GM12878 (cell line): ENCODE results near the gene SVOP. TPM values are rescaled to one million over a fixed set of nuclear protein-coding genes. Genes with fewer than 3 reads are reported as not detected.

Experiments
- ATAC-seq: fragments of 200-7000 bp; cut with Tn5 transposase; 3 replicates; pipeline ENCODE4 v1.9.1; 2020; ENCODE audit warnings: mild to moderate bottlenecking, moderate library complexity
- BruUV-seq: library from RNA; stranded (reverse); fragments of 400-500 nt; replicated peaks from 2 replicates; lab custom pipeline; 2021; lab: Mats Ljungman, UMichigan
- CTCF ChIA-PET: fragments of 300-600 bp; sonication (Branson Sonifier 250); formaldehyde crosslinking; extraction: SDS; loops from one replicate; lab custom pipeline; 2021; ENCODE audit warnings: inconsistent platforms; lab: Yijun Ruan, JAX
- POLR2A ChIA-PET: fragments of 350-600 bp; formaldehyde crosslinking; extraction: SDS; loops from one replicate; lab custom pipeline; 2021; ENCODE audit warnings: inconsistent platforms; lab: Charles Lee
- RAD21 ChIA-PET: fragments of 300-600 bp; sonication (Branson Sonifier 250); formaldehyde crosslinking; loops from one replicate; lab custom pipeline; 2023; ENCODE audit warnings: antibody characterized with exemption; ENCODE audit not compliant: unreplicated experiment; lab: Charles Lee
- SMC1A ChIA-PET: fragments of 300-600 bp; sonication (Branson Sonifier 250); formaldehyde crosslinking; loops from one replicate; lab custom pipeline; 2023; ENCODE audit not compliant: unreplicated experiment, uncharacterized antibody; lab: Charles Lee
- DNase-seq: peaks from one replicate; pipeline ENCODE4 v3.0.0-alpha.2; 2011; ENCODE audit warnings: low read depth, low spot score
- FAIRE-seq: peaks from 3 replicates; lab custom pipeline; 2011; peaks lifted over from hg19 to GRCh38; lab: Jason Lieb, UNC
- H2AFZ ChIP-seq: 2 replicates; pipeline ENCODE4 v1.6.0; 2011; ENCODE audit warnings: low read depth, low read length, control low read depth; ENCODE audit not compliant: control insufficient read depth
- H3K27ac ChIP-seq: 2 replicates; pipeline ENCODE4 v1.5.1; 2011; ENCODE audit warnings: control low read depth; ENCODE audit not compliant: control insufficient read depth, insufficient read depth
- H3K27me3 ChIP-seq, 2 experiments: replicated peaks in 1 of 2; 2 replicates each; pipeline versions ENCODE4 v1.6.0 to v1.6.1; 2011; ENCODE audit warnings: low read length in 1 of 2; ENCODE audit not compliant: control insufficient read depth in 2 of 2, insufficient read depth in 2 of 2
- H3K36me3 ChIP-seq, 2 experiments: 2 replicates each; pipeline ENCODE4 v1.5.1; 2011; ENCODE audit warnings: low read length in 1 of 2; ENCODE audit not compliant: control insufficient read depth in 2 of 2, insufficient read depth in 2 of 2
- H3K4me1 ChIP-seq: 2 replicates; pipeline ENCODE4 v1.6.1; 2011; ENCODE audit warnings: mild to moderate bottlenecking, low read length, moderate library complexity, mixed read lengths; ENCODE audit not compliant: control insufficient read depth, insufficient read depth
- H3K4me2 ChIP-seq: 2 replicates; pipeline ENCODE4 v1.6.0; 2011; ENCODE audit warnings: control low read depth; ENCODE audit not compliant: control insufficient read depth, insufficient read depth
- H3K4me3 ChIP-seq: fragments of 200-600 bp; sonication (generic); 2 replicates; pipeline ENCODE4 v1.5.1; 2016
- H3K79me2 ChIP-seq: 2 replicates; pipeline ENCODE4 v1.6.0; 2011; ENCODE audit warnings: low read length; ENCODE audit not compliant: control insufficient read depth, insufficient read depth
- H3K9ac ChIP-seq: 2 replicates; pipeline ENCODE4 v1.8.0; 2011; ENCODE audit warnings: low read length, control low read depth, mixed read lengths; ENCODE audit not compliant: control insufficient read depth, insufficient read depth
- H3K9me3 ChIP-seq: replicated peaks from 3 replicates; pipeline ENCODE4 v1.5.1; 2011; ENCODE audit warnings: mild to moderate bottlenecking, low read length; ENCODE audit not compliant: control insufficient read depth, insufficient read depth
- H4K20me1 ChIP-seq: 2 replicates; pipeline ENCODE4 v1.6.0; 2011; ENCODE audit not compliant: control insufficient read depth, insufficient read depth
- CTCF ChIP-seq, 3 experiments: IDR thresholded peaks in 2 of 3; conservative IDR thresholded peaks in 1 of 3; 2 replicates each; pipeline ENCODE4 v1.5.1; 2011; ENCODE audit warnings: low read depth in 3 of 3, low read length in 3 of 3, mild to moderate bottlenecking in 3 of 3, control low read depth in 2 of 3, moderate library complexity in 2 of 3, inconsistent platforms in 1 of 3, mixed read lengths in 1 of 3; ENCODE audit not compliant: control insufficient read depth in 2 of 3, insufficient read depth in 1 of 3; ENCODE audit errors: extremely low read depth in 1 of 3
- ESRRA ChIP-seq: IDR thresholded peaks from 2 replicates; pipeline ENCODE4 v1.6.1; 2012; ENCODE audit warnings: mild to moderate bottlenecking, low read length, improper control_type of control experiment
- FOXM1 ChIP-seq: IDR thresholded peaks from 2 replicates; pipeline ENCODE4 v1.6.1; 2012; ENCODE audit warnings: low read depth, mild to moderate bottlenecking, inconsistent platforms, low read length, moderate library complexity
- IRF4 ChIP-seq: IDR thresholded peaks from 2 replicates; pipeline ENCODE4 v1.6.1; 2011; ENCODE audit warnings: low read depth, low read length
- KDM1A ChIP-seq: fragments of 200-600 bp; sonication (generic); IDR thresholded peaks from 2 replicates; pipeline ENCODE4 v1.6.1; 2016; ENCODE audit warnings: borderline replicate concordance
- MEF2B ChIP-seq: fragments of 450-650 bp; IDR thresholded peaks from 2 replicates; pipeline ENCODE4 v1.6.1; 2018; ENCODE audit warnings: mild to moderate bottlenecking, moderate library complexity; ENCODE audit not compliant: partially characterized antibody, poor library complexity, severe bottlenecking
- MTA2 ChIP-seq: fragments of 450-650 bp; IDR thresholded peaks from 2 replicates; pipeline ENCODE4 v1.6.1; 2016; ENCODE audit warnings: low read depth, mild to moderate bottlenecking, moderate library complexity
- PBX3 ChIP-seq: IDR thresholded peaks from 2 replicates; pipeline ENCODE4 v1.6.1; 2011; ENCODE audit warnings: mild to moderate bottlenecking, low read depth, low read length, moderate library complexity; ENCODE audit not compliant: insufficient replicate concordance
- POLR2A ChIP-seq: IDR thresholded peaks from 2 replicates; pipeline ENCODE4 v1.6.1; 2011; ENCODE audit warnings: low read depth, mild to moderate bottlenecking, low read length
- RUNX3 ChIP-seq: IDR thresholded peaks from 2 replicates; pipeline ENCODE4 v1.6.1; 2012; ENCODE audit warnings: low read length, inconsistent platforms
- SMC3 ChIP-seq: IDR thresholded peaks from 2 replicates; pipeline ENCODE4 v1.6.1; 2011; ENCODE audit warnings: low read length, improper control_type of control experiment, borderline replicate concordance
- SREBF2 ChIP-seq: IDR thresholded peaks from 2 replicates; pipeline ENCODE4 v1.6.1; 2012; ENCODE audit warnings: mild to moderate bottlenecking, low read length
- WRNIP1 ChIP-seq: IDR thresholded peaks from 2 replicates; pipeline ENCODE4 v1.6.1; 2011; ENCODE audit warnings: low read depth, low read length, improper control_type of control experiment, borderline replicate concordance
- YBX1 ChIP-seq: fragments of 450-650 bp; IDR thresholded peaks from 2 replicates; pipeline ENCODE4 v1.6.1; 2016; ENCODE audit warnings: antibody characterized with exemption
- ZNF217 ChIP-seq: fragments of 450-650 bp; IDR thresholded peaks from 2 replicates; pipeline ENCODE4 v1.6.1; 2017; ENCODE audit warnings: antibody characterized with exemption, mild to moderate bottlenecking
- in situ Hi-C: fragments of 300-500 bp; cut with MboI; formaldehyde crosslinking; loops from 9 replicates; pipeline ENCODE4 v1.14.3; 2018; ENCODE audit warnings: mixed read lengths
- intact Hi-C: fragments of 100-400 bp; cut with micrococcal nuclease; formaldehyde crosslinking; loops from one replicate; pipeline ENCODE4 v1.14.2; 2022; ENCODE audit not compliant: unreplicated experiment
- polyA plus RNA-seq, 11 experiments: library from polyadenylated mRNA; depleted of rRNA in 4 of 11; unstranded in 6 of 11; stranded (reverse) in 5 of 11; fragments of >200 nt; fragmentation: Nextera tagmentation in 4 of 11; fragmentation: Illumina TruSeq in 1 of 11; extraction: Ambion mirVana in 4 of 11; extraction: Trizol in 1 of 11; gene quantifications; 1 replicate in 1 of 11; 2 replicates in 10 of 11; pipeline versions ENCODE4 v1.2.1 to v1.2.3, GENCODE V29; 2011 to 2016; ENCODE audit warnings: inconsistent platforms in 2 of 11, missing spikeins in 2 of 11, low read depth in 1 of 11
- total RNA-seq, 4 experiments: library from RNA; depleted of rRNA in 3 of 4; stranded (reverse); fragments of >200 nt in 3 of 4; fragmentation: Illumina TruSeq in 1 of 4; extraction: Trizol in 1 of 4; gene quantifications; 2 replicates each; pipeline versions ENCODE4 v1.2.1 to v1.2.3, GENCODE V29; 2013 to 2021
- TF ChIP-seq, protein P1 (sequence below): fragments of 450-650 bp; IDR thresholded peaks from 2 replicates; pipeline ENCODE4 v1.6.1; 2016; ENCODE audit warnings: mild to moderate bottlenecking

SVOP gene
- total and polyA plus RNA-seq, 10 of the 15 experiments (the other 5 are each of a cell fraction or from before 2014, with no cell fraction given): under 0.01 TPM; not detected in 9

GRCh38 chr12:108948367-108948766 is 72.5 kb downstream of the SVOP start:
- SMC1A ChIA-PET: interaction anchor here (1.3 to 2.8 kb wide), 2 partner anchors 64 to 308 kb away, joined by 3 to 18 read pairs; no protein-coding TSS in a partner anchor
- in situ Hi-C loops (no loop called here), intact Hi-C loops (no loop called here)
- H3K27me3 ChIP-seq: no peaks in the 10 kb centered on the region
- no peaks in the 10 kb centered on the region for H3K79me2 ChIP-seq
- H3K4me2 ChIP-seq: no peak overlapping the region
- H3K4me3 ChIP-seq: no peak overlapping the region
- no peaks in the 10 kb centered on the region for H3K36me3 ChIP-seq
- POLR2A ChIA-PET: interaction anchor here (1.1 kb wide), 1 partner anchor 116 kb away, joined by 4 read pairs; no protein-coding TSS in a partner anchor
- RAD21 ChIA-PET: interaction anchor here (1.0 to 1.1 kb wide), 2 partner anchors 145 to 258 kb away, joined by 3 read pairs; no protein-coding TSS in a partner anchor
- BruUV-seq: no TSS peak
- ATAC-seq: no peak
- H4K20me1 ChIP-seq: no peaks in the 10 kb centered on the region
- H3K27ac ChIP-seq: no peak overlapping the region
- CTCF ChIA-PET: interaction anchor here (0.6 to 6.3 kb wide), 5 partner anchors 64 to 375 kb away, joined by 3 to 94 read pairs (median 36); no protein-coding TSS in a partner anchor
- FAIRE-seq: no peak
- no peak for DNase-seq
- H2AFZ ChIP-seq: no peak overlapping the region
- peaks cover 3% of the 10 kb centered on the region; the same call in 1 of the 2 replicates for H3K4me1 ChIP-seq
- H3K9ac ChIP-seq: no peak overlapping the region
- no peaks in the 10 kb centered on the region; the same call in 2 of the 3 replicates for H3K9me3 ChIP-seq
- no peak for TF ChIP-seq FOXM1
- TF ChIP-seq MEF2B: no peak
- TF ChIP-seq MTA2: no peak
- no peak for TF ChIP-seq CTCF (IDR thresholded peaks at IDR 0.05 in 2 of 3, conservative IDR thresholded peaks at IDR 0.05 in 1 of 3; ENCODE audit: control insufficient read depth in 2 of 3, extremely low read depth in 1 of 3, insufficient read depth in 1 of 3, low read depth in 3 of 3, low read length in 3 of 3)
- no peak for TF ChIP-seq SMC3
- TF ChIP-seq RUNX3: no peak
- no peak for TF ChIP-seq PBX3
- TF ChIP-seq POLR2A: no peak
- TF ChIP-seq WRNIP1: no peak
- TF ChIP-seq IRF4: no peak
- TF ChIP-seq, protein P1, sequence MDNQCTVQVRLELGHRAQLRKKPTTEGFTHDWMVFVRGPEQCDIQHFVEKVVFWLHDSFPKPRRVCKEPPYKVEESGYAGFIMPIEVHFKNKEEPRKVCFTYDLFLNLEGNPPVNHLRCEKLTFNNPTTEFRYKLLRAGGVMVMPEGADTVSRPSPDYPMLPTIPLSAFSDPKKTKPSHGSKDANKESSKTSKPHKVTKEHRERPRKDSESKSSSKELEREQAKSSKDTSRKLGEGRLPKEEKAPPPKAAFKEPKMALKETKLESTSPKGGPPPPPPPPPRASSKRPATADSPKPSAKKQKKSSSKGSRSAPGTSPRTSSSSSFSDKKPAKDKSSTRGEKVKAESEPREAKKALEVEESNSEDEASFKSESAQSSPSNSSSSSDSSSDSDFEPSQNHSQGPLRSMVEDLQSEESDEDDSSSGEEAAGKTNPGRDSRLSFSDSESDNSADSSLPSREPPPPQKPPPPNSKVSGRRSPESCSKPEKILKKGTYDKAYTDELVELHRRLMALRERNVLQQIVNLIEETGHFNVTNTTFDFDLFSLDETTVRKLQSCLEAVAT: no peak
- no peak for TF ChIP-seq YBX1
- no peak for TF ChIP-seq SREBF2
- TF ChIP-seq ZNF217: no peak
- TF ChIP-seq KDM1A: no peak
- TF ChIP-seq ESRRA: no peak
